OCI-LY3 (cell line): ENCODE measurements around the gene SUPT6H.

Experiments used
- H2AFZ ChIP-seq: fragments of 200-600, 300-600 bp; shearing (Covaris generic); 2 replicates; pipeline ENCODE4 v1.6.0; 2014; ENCODE audit warnings: antibody characterized with exemption, low read depth, low read length
- H3K27ac ChIP-seq: fragments of 200-600, 300-600 bp; sonication (generic); 2 replicates; pipeline ENCODE4 v1.5.1; 2014; ENCODE audit warnings: mild to moderate bottlenecking, low read length, moderate library complexity, mixed read lengths
- H3K27me3 ChIP-seq: fragments of 200-600, 300-600 bp; sonication (generic); 2 replicates; pipeline ENCODE4 v1.6.1; 2014; ENCODE audit warnings: low read depth, low read length, mixed read lengths
- H3K36me3 ChIP-seq: fragments of 200-600, 300-600 bp; sonication (generic); replicated peaks from 2 replicates; pipeline ENCODE3; 2014; ENCODE audit warnings: low read depth, low read length, mixed read lengths
- H3K4me1 ChIP-seq: fragments of 300-600, 200-600 bp; sonication (generic); 2 replicates; pipeline ENCODE4 v1.6.1; 2014; ENCODE audit warnings: low read length, mixed read lengths
- H3K4me2 ChIP-seq: fragments of 200-600, 300-600 bp; sonication (generic); 2 replicates; pipeline ENCODE4 v1.6.1; 2014; ENCODE audit warnings: low read length, mixed read lengths
- H3K4me3 ChIP-seq: fragments of 300-600, 200-600 bp; sonication (generic); 2 replicates; pipeline ENCODE4 v1.5.1; 2014; ENCODE audit warnings: antibody characterized with exemption, mild to moderate bottlenecking, low read length, moderate library complexity
- H3K79me2 ChIP-seq: fragments of 300-600, 200-600 bp; shearing (Covaris generic); 2 replicates; pipeline ENCODE4 v1.6.1; 2014; ENCODE audit warnings: mild to moderate bottlenecking, low read length, mixed read lengths
- H3K9ac ChIP-seq: fragments of 300-600, 200-600 bp; shearing (Covaris generic); 2 replicates; pipeline ENCODE4 v1.6.0; 2014; ENCODE audit warnings: mild to moderate bottlenecking, low read length, moderate library complexity
- H3K9me3 ChIP-seq: fragments of 200-600, 300-600 bp; shearing (Covaris generic); 2 replicates; pipeline ENCODE4 v1.6.1; 2014; ENCODE audit warnings: low read length, mixed read lengths; ENCODE audit not compliant: insufficient read depth
- H4K20me1 ChIP-seq: fragments of 200-600, 300-600 bp; sonication (generic); 2 replicates; pipeline ENCODE4 v1.6.1; 2016; ENCODE audit warnings: low read length, mixed read lengths; ENCODE audit not compliant: insufficient read depth
- EZH2phosphoT487 ChIP-seq: fragments of 200-600 bp; shearing (Covaris generic); IDR thresholded peaks from 2 replicates; pipeline ENCODE4 v1.6.1; 2018; ENCODE audit warnings: antibody characterized with exemption, mixed run types, low read depth
- TF ChIP-seq, protein P1 (sequence below): fragments of 200-600, 300-600 bp; sonication (generic); IDR thresholded peaks from 2 replicates; pipeline ENCODE4 v1.5.1; 2014; ENCODE audit warnings: antibody characterized with exemption, low read length, low read depth

Gene SUPT6H

DNA sequence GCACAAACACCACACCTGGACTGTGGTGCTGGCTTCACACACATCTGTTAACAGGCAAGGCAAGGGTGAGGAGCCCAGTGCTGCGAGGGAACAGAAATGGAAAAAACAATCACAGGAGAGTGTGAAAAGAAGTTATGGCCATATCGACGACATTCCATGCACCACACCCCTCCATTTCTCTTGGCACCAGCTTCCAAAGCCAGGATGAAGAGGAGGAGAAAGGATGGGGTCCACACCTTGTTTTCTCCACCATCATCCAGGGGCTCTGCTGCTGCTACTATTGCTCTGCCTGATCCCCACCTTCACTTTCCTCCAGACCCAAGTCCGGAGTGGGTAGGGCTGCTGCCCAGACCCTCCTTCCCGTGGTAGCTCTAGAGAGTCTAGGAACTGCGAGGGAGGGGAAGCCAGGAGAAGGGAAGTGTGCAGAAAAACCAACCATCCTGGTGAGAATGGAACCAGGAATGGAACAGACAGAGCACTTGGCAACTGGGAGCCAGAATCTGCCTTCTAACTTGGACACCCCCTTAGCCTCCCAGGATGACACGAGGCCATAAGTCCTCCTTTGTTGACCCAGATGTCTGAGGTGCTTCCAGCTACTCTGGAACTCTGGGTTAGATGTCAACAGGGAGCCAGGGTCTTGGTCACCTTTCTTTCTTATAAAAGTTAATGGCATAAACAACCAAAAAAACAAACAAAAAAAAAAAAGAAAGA, 50.9 kb downstream of the SUPT6H start:
- peak overlapping the region; percentile 87 for H2AFZ ChIP-seq
- peak overlapping the region; percentile 77 for H3K4me3 ChIP-seq

DNA sequence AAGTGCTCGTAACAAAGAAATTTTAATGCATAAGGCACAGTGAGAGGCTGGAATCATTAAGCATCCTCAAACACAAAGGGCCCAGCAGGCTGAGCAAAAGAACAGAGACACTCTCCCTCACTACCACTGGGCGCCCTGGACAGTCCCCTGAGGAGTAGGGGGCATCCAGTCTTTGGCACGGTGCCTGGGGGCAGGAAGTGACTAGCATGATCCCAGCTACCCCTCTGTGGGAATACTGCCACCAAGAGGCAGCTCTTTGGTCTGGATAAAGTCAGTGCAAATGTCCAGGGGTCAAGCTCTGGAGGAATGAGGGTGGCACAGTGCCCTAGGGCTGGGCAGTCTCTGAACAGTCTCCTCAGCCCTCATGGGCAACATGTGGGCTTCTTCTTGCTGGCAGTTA, 52.3 kb downstream of the SUPT6H start:
- Histone ChIP-seq H3K27ac (no peak overlapping the region), H3K27me3 (no peaks in the 10 kb centered on the region; the same call in 1 of the 2 replicates), H2AFZ (no peak overlapping the region), H3K4me3 (no peak overlapping the region), H3K79me2 (peaks cover 4% of the 10 kb centered on the region), H3K36me3 (no peaks in the 10 kb centered on the region), H3K9ac (no peak overlapping the region), H3K4me2 (no peak overlapping the region), H3K9me3 (no peaks in the 10 kb centered on the region), H3K4me1 (peaks cover 10% of the 10 kb centered on the region; the same call in 1 of the 2 replicates), H4K20me1 (no peaks in the 10 kb centered on the region)
- TF ChIP-seq, protein P1, sequence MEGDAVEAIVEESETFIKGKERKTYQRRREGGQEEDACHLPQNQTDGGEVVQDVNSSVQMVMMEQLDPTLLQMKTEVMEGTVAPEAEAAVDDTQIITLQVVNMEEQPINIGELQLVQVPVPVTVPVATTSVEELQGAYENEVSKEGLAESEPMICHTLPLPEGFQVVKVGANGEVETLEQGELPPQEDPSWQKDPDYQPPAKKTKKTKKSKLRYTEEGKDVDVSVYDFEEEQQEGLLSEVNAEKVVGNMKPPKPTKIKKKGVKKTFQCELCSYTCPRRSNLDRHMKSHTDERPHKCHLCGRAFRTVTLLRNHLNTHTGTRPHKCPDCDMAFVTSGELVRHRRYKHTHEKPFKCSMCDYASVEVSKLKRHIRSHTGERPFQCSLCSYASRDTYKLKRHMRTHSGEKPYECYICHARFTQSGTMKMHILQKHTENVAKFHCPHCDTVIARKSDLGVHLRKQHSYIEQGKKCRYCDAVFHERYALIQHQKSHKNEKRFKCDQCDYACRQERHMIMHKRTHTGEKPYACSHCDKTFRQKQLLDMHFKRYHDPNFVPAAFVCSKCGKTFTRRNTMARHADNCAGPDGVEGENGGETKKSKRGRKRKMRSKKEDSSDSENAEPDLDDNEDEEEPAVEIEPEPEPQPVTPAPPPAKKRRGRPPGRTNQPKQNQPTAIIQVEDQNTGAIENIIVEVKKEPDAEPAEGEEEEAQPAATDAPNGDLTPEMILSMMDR = peak; percentile 25; the same call in 1 of the 2 replicates
- TF ChIP-seq EZH2phosphoT487 = no peak

More for the DNA sequence above, 50.9 kb downstream of the SUPT6H start:
- Histone ChIP-seq H3K27ac (no peak overlapping the region), H4K20me1 (no peaks in the 10 kb centered on the region), H3K36me3 (no peaks in the 10 kb centered on the region), H3K27me3 (no peaks in the 10 kb centered on the region; the same call in 1 of the 2 replicates), H3K4me2 (peak overlapping the region; percentile 95), H3K9me3 (no peaks in the 10 kb centered on the region), H3K79me2 (no peaks in the 10 kb centered on the region), H3K4me1 (peaks cover 7% of the 10 kb centered on the region; the same call in 1 of the 2 replicates), H3K9ac (peak overlapping the region; percentile 91; the same call in 1 of the 2 replicates)
- no peak for TF ChIP-seq EZH2phosphoT487
- TF ChIP-seq, protein P1 = no peak

DNA sequence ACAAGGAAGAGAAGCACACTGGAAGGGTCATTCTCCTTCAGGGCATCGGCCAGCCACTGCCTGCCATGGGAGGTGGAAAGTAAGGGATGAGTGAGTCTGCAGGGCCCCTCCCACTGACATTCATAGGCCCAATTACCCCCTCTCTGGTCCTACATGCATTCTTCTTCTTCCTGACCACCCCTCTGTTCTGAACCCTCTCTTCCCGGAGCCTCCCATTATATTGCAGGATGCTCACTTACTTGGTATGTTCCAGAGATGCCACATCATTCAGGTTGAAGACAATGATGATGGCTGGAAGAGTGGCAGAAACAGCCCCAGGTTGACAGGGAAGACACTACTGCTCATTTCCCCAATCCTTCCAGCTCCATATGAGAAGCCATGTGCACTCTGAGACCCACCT, 53.2 kb downstream of the SUPT6H start:
- Histone ChIP-seq H3K9ac (no peak overlapping the region), H4K20me1 (no peaks in the 10 kb centered on the region), H2AFZ (no peak overlapping the region), H3K4me3 (no peak overlapping the region), H3K27me3 (no peaks in the 10 kb centered on the region; the same call in 1 of the 2 replicates), H3K27ac (no peak overlapping the region), H3K4me1 (peaks cover 10% of the 10 kb centered on the region; the same call in 1 of the 2 replicates), H3K9me3 (no peaks in the 10 kb centered on the region), H3K79me2 (peaks cover 11% of the 10 kb centered on the region), H3K36me3 (peaks cover 3% of the 10 kb centered on the region), H3K4me2 (no peak overlapping the region)
- TF ChIP-seq, protein P1 = no peak
- TF ChIP-seq EZH2phosphoT487 = no peak

DNA sequence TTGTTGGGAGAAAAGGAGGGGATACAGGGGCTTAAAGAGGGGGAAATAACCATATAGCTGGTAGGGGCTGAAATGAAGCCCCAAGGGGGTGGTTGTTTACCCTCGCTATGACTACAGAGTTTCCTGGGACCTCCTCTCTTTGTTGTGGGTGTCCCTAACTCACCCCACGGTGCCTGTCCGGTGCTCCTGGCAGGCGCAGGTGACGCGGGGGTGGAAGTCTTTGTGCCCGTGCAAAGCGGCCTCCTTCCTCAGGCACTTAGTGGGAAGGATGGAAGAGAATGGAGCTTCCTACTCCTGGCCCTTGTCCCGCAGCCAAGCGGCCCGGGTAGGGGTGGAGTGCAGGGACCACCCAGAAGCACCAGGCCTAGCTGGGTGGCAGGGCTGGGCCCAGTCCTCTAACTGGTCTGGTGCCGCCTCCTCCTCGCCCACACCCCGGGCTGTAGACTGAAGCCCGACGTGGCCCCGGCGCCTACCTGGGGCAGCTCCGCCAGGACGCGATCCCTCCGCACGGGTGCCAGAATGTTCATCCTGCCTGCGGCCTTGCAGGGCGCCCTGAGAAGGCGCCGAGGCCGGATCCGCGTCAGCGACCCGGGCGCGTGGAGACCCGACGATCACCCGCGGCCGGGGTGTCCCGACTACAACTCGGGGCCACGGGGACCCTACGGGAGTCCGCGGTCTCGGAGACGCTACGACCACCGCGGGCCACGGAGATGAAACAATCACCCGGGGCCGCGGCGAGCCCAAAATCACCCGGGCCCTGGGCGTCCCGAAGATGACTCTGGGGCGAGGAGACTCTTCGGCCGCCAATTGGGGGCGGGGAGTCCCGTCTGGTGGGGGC, 55.0 kb downstream of the SUPT6H start:
- Histone ChIP-seq H3K27ac (no peak overlapping the region), H2AFZ (no peak overlapping the region)
- TF ChIP-seq, protein P1 = no peak
- TF ChIP-seq EZH2phosphoT487 = no peak

More for the DNA sequence above, 55.0 kb downstream of the SUPT6H start:
- Histone ChIP-seq H3K4me3 (no peak overlapping the region), H3K9ac (no peak overlapping the region), H3K9me3 (no peaks in the 10 kb centered on the region), H3K36me3 (peaks cover 19% of the 10 kb centered on the region), H3K4me1 (peaks cover 13% of the 10 kb centered on the region; the same call in 1 of the 2 replicates), H4K20me1 (peaks cover 5% of the 10 kb centered on the region), H3K79me2 (peaks cover 28% of the 10 kb centered on the region), H3K4me2 (no peak overlapping the region), H3K27me3 (no peaks in the 10 kb centered on the region; the same call in 1 of the 2 replicates)
